Keratinocyte (primary cell): Measurements from ENCODE around the gene HTR3C.

Source experiments
- CTCF ChIP-seq, 3 experiments: IDR thresholded peaks in 1 of 3; conservative IDR thresholded peaks in 1 of 3; optimal IDR thresholded peaks in 1 of 3; 2 replicates in 2 of 3; 3 replicates in 1 of 3; pipeline versions ENCODE3 to v1.5.1; 2011; ENCODE audit warnings: low read length in 3 of 3, mild to moderate bottlenecking in 3 of 3, moderate library complexity in 2 of 3, control low read depth in 1 of 3, inconsistent platforms in 1 of 3; ENCODE audit not compliant: insufficient read depth in 2 of 3; ENCODE audit errors: extremely low read depth in 1 of 3
- EZH2 ChIP-seq: IDR thresholded peaks from one replicate; pipeline ENCODE4 v1.6.1; 2012; ENCODE audit warnings: inconsistent platforms, mild to moderate bottlenecking, low read length, moderate library complexity

DNA sequence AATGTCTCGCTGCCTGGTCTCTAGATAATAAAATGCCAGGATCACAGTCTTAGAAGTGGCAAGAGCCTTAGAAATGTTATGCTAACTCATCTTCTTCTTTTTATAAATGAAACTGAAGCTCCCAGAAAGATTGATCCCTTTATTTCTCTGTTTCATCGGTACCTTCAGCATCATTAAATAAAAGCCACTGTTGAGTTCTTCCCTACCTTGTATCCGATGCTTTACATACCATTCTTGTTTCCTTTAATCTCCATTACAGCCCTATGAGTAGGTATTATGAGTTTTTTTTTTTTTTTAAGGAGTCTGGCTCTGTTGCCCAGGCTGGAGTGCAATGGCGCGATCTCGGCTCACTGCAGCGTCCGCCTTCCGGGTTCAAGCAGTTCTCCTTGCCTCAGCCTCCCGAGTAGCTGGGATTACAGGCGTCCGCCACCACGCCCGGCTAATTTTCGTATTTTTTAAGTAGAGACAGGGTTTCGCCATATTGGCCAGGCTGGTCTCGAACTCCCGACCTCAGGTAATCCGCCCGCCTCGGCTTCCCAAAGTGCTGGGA, 34.3 kb upstream of the HTR3C start:
- TF ChIP-seq CTCF (optimal IDR thresholded peaks at IDR 0.05 in 1 of 3, IDR thresholded peaks at IDR 0.05 in 1 of 3, conservative IDR thresholded peaks at IDR 0.05 in 1 of 3; ENCODE audit: extremely low read depth in 1 of 3, insufficient read depth in 2 of 3, low read length in 3 of 3) (no peak), EZH2 (no peak)
